GM19238 (cell line): ENCODE results near the gene PDHX.

Experiments used
- DNase-seq: peaks from one replicate; pipeline ENCODE4 v3.0.0; 2011; ENCODE audit warnings: low spot score; ENCODE audit not compliant: insufficient read length

PDHX gene

DNA sequence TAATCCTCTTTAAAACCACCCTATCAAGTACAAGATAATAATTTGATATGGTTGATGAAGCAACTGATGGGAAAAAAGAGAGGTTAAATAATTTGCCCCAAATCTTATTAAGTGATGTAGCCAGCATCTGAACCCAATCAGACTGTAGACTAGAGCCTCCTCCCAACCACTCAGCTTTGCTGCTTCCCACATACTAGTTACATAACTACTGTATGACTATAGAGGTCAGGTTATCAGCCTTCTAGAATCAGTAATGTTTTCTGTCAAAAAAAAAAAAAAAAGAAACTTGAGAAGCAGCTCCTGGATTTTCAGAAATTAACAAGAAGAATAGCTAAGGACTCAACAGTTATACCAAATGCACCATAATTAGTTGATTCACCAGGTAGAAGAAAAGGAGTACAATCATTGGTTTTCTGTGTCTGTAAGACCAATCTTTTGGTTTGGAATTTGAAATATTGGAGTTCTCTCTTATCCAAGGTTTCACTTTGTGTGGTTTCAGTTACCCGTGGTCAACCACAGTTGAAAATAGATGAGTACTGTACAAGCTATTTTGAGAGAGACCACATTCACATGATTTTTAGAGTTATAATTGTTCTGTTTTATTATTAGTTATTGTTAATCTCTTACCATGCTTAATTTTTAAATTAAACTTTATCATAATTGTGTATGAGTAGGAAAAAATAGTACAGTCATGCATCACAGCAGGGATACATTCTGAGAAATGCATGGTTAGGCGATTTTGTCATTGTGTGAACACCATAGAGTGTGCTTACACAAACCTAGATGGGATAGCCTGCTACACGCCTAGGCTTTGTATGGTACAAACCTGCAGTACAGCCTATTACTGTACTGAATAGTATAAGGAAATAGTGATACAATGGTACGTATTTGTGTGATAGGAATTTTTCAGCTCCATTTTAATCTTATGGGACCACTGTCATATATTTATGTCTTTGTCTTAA is 72.2 kb downstream of the PDHX start:
- DNase-seq = no peak

- DNase-seq = no peak
These were observed 74.5 kb downstream of the PDHX start for GRCh38 chr11:34990916-34991315.

GRCh38 chr11:34994854-34995253 is 78.4 kb downstream of the PDHX start:
- no peak for DNase-seq

DNA sequence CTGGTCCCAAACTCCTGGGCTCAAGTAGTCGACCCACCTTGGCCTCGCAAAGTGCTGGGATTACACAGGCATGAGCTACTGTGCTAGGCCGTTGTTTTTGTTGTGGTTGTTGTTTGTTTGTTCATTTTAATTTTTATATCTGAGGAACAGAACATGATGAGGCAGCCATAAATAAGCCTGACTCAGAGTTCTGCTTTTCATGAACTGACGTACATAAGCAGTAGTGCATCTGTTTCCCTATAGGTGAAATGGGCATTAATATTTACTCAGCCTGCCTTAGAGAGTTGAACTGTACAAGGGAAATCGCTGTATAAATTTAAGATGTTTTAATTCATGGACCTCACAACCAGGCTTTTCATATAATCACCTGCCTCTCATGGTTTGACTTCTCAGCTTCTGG is 80.5 kb downstream of the PDHX start:
- no peak for DNase-seq

DNA sequence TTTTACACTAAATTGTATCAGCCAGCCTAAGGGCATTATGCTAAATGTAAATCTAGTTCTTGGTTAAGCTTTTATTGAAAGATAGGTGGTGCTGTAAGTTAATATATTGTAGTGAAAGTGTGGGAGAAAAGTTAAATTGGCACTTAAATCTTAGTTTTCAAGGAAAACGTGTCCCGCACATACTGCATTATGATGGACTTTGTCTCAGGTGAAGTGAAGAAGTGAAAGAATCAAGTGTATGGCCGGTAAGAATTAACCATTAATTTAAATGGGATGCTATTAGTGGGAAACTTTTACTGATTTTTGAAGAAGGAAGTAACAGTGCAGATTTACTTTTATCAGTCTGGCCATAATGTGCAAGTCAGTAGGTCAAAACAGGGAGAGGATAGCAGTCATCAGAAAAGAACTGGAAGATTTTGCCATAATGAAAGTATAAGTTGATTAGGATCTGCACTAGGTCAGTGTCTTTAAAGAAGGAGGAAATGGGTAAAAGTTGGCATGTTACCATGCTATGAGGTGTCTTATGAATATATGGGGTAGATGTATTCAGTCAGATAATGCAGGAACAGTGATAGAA is 81.6 kb downstream of the PDHX start:
- DNase-seq = no peak

DNA sequence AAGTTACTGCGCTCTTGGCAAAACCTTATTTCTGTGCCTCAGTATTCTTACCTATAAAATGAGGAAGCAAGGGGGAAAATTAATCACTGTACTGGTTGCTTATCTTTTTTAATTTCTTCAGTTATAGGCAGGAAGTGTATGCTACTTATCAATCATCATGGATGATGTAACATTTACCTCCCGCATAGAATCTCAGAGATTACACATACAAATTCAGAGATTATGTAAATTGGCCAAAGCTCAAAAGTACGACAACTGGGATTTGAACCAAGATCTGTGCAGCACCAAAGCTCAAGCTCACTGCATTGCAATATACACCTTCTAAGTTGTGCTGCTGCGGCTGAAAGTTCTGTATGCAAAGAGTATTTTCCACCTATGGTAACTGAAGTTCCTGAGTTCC is 83.0 kb downstream of the PDHX start:
- no peak for DNase-seq

DNA sequence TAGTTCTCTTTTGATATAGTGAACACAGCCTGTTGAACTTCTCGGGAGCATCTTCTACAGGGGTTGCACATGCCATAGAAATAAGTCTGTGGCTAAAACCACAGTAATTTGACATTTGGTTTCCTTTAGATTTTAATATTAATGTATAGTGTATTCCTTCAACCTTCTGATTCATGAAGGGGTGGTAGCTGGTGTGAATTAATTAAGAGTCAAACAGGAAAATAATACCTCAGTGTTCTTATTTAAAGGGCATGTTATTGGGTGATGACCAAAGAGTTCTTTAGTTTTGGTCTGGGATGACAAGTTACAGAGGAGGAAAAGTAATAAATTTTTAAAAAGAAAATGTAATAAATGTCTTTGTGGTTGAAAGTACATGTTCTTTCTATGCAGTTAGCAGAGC is 86.8 kb downstream of the PDHX start:
- DNase-seq = no peak

DNA sequence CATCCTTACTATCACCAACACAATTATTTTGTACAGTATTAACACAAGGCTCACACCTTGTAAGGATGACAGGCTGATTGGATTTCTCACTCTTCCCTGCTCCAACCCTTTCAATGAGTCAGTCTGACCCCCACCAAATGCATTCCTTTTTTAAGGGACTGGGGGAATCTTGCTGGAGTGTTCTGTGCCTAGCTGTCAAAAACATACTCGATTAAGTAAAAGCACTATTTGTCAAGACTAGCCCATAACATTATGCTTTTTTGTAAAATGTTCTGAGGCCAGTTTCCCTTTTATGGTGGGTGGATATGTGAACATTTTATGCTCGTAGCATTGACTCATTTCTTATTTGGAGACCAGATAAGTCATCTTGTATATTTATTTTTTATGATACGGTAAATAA is 87.2 kb downstream of the PDHX start:
- DNase-seq = no peak

DNA sequence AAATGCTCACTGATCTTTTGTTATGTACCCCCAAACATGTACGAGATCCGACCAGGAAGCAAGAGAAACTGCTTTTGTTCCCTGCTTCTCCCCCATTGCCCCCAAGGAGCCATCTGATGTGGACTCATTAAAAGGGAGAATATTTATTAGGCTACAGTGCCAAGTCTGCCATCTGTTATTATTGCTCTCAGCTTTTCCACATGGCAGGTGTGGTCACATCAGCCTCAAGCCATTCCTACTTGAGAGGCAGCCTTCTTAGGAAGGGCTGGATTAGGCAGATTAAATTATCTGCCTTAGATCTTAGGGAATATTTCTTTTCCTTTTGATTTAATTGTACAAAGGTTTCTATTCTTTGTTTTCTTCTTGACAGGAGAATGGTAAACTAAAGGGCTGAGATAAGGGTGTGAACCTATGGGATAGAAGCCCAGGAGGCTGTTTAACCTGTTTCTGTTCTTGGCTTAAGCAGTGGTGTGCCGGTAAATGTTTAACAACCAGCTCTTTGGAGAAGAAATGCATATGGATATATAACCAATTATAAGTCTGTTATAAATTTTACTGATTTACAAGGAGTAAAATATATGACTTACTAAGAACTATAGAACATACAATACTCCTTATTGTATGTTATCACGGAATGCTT is 88.8 kb downstream of the PDHX start:
- no peak for DNase-seq

- DNase-seq = no peak
These were observed 90.1 kb downstream of the PDHX start for GRCh38 chr11:35006389-35007128.

DNA sequence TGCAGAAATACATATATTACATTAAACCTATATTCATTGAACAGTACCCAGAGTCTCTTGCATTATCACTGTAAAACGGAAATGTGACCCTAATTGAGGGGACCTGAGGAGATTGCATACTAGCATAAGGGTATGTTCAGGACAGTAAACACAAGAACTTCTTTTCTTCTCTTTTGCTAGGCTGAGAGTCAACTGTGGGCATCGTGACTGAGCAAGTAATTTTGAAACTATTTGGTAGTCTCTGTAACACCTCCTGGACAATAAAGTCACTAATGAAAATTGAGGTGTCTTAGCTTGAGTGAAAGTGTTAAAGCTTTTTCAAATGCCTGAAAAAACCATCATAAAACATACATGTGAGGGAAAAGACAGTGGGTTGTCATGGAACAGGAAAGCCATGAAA is 90.9 kb downstream of the PDHX start:
- no peak for DNase-seq

GRCh38 chr11:35009191-35009943 is 92.9 kb downstream of the PDHX start:
- DNase-seq = no peak

- no peak for DNase-seq
These were observed 93.5 kb downstream of the PDHX start for GRCh38 chr11:35009944-35010342.

- DNase-seq = no peak
These were observed 94.2 kb downstream of the PDHX start for GRCh38 chr11:35010654-35011053.

- DNase-seq = no peak
These were observed 95.0 kb downstream of the PDHX start for GRCh38 chr11:35011389-35011788.

DNA sequence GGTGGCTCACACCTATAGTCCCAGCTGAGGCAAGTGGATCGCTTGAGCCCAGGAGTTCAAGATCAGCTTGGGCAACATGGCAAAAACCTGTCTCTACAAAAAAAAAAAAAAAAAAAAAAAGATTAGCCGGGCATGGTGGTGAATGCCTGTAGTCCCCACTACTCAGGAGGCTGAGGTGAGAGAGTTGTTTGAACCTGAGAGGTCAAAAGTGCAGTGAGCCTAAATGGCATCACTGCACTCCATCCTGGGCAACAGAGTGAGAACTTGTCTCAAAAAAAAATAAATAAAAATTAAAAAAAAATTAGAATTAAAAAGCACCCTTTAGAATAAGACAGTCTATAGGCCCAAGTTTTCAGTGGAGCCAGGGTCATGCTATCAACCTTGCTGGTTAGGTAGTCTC is 95.5 kb downstream of the PDHX start:
- no peak for DNase-seq

- DNase-seq = no peak
These were observed 96.2 kb downstream of the PDHX start for GRCh38 chr11:35012467-35013191.

DNA sequence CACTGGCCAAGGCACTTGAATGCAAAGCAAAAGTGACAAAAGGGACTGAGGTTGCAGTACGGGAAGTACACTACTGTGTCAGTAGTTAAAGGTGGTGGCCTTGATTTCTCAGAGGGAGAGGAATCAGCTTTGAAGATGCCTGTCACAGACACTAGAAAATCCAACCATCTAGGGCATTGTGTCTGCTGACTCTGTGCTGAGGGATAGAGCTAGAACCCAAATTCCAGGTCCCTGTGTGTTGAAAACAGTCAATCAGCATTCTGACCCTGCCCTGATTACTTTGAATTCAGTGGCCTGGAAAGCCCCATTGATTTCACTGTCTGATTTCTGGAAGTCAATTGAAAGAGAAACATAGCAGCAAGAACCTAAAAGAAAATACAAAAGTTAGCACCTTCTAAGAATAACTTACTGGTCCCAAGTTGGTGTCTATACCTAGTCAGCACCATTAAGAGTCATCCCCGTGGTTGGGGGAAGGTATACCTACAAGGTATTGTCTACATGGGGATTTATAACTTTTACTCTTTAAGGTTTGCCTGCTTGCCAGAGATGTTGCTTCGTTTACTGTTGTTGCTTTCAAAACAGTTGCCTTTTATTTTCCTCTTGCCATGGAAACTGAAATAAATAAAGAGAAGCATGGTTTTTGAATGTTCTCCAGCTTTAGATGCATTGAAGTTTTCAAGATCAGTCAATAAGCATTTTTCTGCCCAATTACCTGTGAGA is 97.3 kb downstream of the PDHX start:
- no peak for DNase-seq

- no peak for DNase-seq
These were observed 97.9 kb downstream of the PDHX start for GRCh38 chr11:35014346-35014745.
